NCI-H2196 (cell line): ENCODE measurements around the gene GTF3C1.

Source experiments
- DNase-seq: peaks from one replicate; lab custom pipeline; 2025; ENCODE audit not compliant: unreplicated experiment; lab: John Stamatoyannopoulos, UW

Gene GTF3C1

DNA sequence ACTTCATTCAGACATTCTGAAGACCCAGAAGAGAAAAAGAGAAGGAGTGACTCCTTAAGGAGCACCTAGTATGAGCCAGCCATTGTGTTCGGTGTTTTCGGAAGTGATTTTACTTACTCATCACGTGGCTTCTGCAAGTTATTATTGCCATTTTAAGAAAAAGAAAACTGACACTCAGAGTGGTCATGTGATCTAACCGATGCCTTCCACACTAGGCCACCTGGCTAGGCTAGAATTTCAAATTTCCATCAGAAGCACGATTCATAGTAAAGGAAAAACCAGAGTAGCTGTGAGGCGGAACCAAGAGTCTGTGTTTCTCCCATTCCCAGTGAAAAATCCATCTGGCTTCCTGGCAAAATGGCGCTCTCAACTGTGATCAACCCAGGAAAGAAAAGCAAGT is 32.0 kb downstream of the GTF3C1 start:
- DNase-seq, result no peak

DNA sequence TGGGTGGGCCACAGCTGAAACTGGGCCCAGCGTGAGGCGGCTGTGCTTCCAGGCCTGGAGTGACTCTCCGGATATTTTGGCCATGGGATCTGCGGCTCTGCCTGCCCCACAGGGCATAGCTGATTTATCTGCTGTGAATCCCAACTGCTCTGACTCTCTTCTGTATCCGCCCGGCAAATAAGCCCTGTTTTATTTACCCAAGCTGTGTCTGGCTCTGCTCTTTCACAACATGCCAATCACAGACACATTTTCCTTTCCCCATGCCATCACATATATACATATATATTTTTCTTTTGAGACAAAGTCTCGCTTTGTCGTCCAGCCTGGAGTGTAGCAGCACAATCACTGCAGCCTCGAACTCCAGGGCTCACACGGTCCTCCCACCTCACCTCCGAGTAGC is 33.3 kb downstream of the GTF3C1 start:
- no peak for DNase-seq

DNA sequence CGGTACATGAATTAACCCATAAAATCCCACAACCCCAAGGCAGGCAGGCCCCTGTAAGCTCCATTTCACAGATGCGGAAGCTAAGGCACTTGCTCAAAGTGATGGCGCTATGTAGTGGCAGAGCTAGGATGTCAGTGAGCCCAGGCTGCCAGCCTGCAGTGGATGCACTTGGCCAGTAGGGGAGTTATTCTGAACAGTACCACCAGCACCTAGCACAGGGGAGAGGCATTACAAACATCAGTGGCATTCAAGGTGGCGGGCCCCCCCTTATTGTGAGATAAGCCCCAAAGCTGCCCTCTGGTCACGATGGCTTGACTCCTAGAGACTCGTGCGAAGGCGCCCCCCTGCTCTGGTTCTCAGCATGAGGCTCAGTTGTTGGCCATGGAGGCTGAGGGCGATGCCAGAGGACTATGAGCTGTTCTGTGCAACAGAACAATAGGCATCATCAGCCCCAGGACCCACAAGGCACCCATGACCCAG is 33.8 kb downstream of the GTF3C1 start:
- peak; percentile 6 for DNase-seq

DNA sequence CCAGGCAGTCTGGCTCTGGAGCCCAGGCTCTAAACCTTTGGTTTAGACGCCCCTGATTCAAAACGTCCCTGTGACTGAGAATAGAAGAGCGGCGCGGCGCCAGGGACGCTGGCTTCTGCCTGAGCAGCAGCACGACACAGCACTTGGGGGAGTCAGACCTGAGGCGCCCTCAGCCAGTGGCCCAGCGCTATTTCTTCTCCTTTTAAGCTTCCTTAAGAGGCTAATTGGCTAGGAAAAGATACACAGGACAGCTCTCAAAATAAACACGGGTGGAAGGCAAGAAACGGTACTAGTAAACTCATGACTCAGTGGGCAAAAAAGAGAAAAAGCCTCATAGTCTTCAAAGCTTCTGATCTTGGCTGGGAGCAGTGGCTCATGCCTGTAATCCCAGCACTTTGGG is 34.9 kb downstream of the GTF3C1 start:
- no peak for DNase-seq

DNA sequence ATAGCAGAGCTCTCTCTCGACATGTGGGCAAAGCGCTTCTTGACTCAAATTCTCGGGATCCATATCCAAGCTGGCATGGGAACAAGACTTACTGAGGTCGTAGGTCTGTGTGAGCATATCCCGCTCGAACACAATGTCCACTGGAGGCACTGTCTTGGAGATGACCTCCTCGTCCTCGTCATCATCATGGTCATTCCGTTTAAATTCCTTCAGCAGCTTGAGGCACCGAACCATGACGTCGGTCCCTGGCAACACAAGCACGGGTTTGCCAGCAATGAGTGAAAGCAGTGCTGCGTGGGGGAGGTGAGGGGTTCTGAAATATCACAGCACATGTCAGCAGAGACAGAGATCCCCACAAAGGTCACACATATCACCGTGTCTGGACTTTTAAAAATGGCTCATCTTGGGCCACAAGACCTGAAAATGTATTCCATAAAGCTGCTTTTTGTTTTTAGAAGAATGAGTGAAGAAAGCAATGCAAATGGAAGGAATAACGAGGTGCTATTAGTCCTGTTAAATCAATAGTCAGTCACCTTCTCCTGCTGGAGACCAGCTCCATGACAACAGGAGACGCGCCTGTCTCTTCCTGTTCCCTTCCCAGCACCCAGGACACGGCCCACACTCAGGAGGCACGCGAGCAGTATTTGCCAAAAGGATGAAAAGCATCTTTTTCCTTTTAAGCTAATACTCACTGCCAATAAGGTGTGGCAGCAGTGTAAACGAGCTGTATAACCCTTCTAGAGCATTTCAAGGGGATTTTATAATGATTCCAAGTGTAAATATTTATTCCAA is 37.9 kb downstream of the GTF3C1 start:
- no peak for DNase-seq

DNA sequence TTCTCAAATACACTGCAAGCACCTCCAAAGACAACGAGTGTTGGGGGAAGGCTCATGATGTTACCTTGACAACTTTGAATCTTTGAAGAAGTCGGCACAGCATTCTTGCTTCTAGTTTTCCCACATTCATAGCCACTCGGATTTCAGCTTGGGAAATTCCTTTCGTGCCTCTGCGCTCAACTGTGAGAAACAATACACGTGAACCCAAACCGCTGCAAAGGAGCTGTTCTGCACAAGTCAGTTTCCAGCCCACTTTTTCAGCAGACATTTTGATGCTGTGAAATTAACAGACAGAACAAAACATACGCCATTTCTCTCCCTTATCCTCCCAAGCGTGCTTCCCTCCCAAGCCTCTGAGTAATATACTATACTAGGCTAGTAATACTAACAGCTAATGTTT is 41.2 kb downstream of the GTF3C1 start:
- DNase-seq, result no peak

DNA sequence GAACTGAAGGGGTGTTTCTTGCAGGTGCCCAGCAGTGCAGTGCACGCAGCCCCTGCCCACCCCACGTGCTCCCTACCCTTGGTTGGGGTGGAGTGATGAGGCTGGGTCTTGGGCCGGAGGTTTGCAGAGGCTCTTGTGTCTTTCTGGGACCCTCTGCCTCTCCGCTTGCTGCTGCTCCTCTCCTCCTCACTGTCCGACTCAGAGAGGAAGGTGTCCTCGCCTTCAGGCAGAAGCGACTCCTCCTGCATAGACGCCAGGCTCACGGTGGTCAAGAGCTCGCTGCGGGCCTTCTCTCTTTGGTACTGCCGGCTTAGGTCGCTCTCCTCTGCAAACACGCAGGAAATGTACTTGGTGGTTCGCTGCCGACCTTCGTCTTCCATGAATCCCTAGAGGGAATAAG is 42.9 kb downstream of the GTF3C1 start:
- DNase-seq, result no peak

DNA sequence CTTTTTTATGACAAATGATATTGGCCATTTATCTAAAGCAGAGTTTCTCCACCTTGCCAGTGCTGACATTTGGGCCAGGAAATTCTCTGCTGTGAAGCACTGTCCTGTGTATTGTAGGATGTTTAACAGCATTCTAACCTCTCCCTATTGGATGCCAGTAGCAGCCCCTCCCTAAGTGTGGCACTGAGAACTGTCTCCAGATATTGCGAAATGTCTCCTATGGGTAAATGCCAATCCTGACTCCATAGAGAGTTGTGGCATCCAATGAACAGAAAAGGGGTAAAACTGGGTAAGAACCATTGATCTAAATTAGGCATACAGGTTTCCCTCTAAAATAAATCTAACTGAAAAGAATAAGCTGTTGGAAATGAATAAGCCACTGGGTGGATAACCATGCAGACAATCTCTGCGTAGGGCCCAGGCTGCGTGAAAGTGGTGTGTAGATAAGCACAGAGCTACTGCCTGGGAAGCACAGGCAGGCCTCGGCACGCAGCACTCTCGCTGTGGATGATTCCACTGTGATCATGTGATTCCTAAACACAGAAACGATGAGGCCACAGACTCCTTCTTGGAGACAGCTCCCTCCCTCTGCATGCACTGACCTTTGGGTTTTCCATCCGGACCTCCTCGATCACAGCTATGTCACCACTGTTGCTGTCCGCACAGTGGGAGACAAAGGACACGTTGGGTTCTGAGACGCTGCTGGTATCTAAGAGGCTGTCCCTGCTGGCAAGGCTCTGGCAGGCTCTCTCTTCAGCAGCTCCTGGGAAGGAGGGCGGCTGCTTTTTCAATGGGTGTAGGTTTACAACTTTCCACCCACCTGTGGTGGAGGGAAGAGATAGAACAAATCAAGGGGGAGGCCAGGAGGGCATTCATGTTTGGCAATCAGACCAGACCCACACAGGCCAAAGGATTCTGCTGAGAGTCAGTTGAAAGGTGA is 44.1 kb downstream of the GTF3C1 start:
- DNase-seq, result no peak

DNA sequence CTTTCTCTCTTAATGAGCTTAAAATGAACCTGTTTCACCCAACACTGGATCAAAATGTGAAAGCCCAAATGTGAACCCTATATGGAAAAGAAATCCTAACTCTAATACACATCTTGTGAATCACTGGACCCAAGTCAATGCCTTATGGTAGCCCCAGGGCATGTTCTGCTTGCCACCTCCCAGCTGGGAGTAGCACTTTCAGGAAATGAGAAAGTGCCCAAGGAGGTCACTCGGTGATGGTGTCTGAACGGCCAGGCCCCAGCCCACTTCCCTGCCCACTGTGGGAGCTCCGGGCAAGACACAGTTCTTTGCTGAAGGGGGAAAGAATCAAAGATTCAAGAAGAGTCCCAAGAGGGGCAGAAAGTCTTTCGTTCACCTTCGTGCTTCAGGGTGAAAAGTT is 46.1 kb downstream of the GTF3C1 start:
- no peak for DNase-seq

DNA sequence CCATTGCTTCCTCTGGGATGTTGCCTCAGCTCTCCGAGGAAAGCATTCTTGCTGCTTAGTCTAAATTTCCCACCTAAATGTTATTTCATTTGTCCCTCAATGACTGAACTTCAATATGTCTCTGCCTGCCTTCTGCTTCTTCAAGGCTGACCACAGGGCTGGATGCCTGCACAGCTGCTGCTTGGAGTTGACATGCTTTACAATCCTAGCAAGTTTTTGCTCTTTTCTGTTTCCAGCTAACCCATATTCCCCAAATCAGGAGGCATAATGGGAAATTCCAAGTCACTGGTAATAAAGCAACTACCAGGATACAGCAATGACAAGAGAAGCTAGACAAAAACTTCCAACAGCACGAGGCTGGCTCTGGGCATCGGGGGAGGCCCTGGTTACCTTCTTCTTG is 48.9 kb downstream of the GTF3C1 start:
- DNase-seq, result no peak

DNA sequence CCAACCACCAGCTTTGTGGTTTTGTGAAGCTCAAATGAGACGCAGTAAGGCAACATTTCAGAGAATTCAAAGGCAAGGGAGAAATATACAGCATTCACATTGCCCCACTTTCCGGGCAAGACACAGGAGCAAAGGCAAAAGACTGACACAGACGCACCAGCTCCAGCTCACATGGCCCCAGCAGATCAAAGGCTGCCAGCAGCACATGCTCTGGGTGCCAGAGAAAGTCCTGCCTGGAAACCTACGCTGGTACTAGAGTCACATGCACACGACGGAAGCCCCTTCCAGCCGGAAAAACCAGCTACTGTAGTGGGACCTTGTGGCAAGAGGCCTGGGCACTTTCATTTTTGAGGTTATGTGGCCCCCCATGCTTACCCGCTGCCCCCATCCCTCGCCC is 50.1 kb downstream of the GTF3C1 start:
- no peak for DNase-seq

DNA sequence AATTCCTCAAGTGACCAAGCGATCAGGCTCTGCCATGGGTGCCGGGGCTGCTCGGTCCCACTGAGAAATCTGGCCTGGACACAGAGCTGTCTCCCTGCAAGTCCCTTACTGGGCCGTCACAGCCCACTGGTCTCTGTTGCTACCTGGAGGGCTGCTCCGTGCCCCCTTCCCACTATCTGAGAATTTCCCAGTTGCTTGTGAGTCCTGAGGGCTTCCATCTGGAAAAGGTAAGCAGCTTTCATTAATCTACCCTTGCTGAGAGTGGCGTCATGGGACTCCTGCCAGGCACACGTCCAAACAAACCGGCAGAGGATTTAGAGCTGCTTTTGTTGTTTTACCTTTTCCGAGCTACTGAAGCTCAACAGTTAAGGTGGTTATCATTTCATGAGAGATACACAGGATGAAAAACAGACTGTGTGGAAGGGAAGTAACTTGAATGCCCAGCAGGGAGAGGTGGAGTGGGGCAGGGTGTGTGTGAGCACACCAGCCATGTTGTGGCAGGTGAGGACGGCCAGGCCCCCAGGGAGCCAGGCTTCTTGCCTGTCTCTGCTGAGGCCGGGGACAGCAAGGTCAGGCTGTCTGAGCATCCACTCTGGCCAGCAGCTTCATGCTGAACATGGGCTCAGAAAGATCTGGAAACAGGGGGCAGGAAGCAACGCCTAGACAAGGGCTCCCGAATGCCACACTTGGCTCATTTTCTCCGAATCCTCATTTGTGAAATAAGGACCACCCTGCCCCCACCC is 50.6 kb downstream of the GTF3C1 start:
- no peak for DNase-seq

DNA sequence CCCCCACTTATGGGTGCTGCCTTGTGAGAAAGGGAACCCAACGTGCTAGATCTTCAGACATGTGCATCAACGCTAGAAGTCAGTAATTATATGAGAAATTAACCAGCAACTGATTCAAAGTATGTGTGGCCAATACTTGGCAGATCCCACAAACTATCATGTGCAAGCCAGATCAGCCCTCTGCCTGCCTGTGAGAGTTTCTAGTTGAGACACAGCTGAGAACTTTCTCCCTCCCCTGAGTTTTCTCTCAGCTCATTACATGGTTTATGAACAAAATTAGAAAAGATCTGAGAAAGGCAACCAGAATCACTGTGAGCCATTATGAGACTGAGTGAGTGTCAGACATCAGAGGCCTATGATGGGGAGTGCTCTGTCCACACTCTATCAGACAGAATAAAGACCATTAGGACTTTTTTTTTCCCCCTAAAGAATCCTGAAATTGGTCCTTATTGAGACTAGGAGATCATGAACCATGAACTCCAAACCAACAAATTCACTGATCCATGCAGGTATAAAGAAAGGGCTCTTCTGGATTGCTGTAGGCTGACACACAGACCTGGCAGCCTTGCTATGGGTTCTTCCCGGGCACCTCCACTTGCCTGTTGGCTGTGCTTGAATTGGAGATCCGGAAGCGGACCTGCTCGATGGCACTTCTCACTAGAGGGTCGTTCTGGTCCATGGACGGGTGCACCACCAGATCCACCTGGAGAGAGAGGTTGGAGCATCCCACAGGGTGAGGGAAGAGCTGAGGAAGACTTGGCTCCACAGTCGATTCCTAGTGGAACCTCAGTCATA is 51.5 kb downstream of the GTF3C1 start:
- DNase-seq, result no peak

DNA sequence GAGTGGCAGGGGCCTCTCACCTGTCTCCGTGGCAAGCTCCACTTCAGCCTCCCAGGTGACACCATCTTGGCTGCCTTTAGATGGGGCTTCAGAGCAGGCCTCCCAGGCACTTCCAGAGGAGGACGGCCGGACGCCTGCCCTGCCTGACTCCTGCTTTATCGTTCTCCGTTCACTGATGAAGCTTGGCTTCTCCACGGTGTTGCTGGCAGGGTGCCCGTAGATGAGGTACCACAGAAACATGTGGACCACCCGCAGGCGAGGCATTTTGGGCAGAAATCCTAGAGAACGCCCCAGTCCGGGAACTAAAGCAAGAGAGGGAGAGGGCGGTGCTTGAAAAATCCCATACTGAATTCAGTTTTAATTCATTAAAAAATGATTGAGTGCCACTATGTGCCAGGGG is 54.5 kb downstream of the GTF3C1 start:
- no peak for DNase-seq

DNA sequence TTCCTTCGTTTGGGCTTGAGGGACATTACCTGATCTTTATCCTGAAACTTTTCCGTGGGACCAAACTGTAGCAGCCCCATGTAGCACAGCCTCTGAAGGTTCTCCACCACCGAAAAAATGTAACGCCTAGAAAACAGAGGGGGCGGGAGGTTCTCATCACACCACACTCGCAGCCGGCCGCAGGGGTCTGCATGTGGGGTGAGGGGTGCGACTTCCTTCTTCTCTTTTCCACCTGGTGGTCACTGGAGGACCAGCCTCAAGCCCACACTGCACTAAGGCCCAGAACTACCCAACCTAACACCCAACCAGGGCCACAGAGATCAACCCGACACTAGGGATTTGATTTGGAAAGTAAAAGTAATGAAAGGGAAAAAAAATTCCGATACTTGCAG is 57.1 kb downstream of the GTF3C1 start:
- DNase-seq, result no peak

DNA sequence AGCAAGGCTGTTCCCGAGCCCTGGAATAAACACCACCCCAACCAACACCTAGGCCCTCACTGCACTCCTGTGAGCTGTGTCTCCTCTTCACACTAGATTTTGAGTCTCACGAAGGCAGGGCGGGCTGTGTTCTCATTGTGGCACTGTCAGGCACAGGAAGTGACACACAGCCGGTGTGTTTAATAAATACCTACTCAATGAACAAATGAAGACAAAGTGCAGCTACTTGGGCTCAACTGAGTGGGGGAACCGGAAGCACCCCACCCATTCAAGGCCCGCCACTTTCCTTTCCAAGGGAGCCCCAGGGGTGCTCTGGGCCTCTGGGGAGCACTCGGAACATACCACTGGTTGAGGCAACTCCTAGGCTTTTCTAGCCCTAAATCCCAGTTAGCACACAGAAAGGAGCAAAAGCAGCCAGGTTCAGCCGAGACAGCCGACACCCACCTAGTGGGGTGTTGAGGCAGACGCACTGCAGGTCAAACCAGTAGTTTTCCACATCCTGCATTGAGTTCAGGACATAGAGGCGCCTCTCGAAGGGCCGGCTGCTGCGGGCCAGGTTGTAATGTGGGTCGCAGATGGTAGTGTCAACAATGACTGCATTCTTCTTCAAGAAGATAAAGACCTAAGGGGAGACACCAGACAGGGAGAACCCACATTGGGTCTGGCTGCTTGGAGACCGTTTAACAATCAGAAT is 57.7 kb downstream of the GTF3C1 start:
- no peak for DNase-seq

DNA sequence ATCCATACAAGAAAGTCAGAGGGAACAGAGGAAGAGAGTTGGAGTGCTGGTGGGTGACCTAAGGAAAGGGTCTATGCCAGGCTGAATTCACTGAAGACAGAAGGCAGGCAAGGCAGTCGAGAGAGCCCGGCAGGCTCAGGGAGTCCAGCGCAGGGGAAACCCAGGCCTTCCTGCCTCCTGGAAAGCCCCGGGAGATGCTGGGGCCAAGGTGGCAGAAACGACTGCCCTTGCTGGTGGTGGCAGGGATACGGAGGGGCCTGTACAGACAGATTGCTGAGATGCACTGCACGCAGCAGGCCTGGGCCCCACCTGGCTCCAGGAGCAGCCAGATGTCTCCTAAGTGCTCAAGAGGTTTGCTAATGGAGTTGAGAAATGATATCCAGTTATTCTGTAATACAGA is 59.8 kb downstream of the GTF3C1 start:
- DNase-seq, result no peak

DNA sequence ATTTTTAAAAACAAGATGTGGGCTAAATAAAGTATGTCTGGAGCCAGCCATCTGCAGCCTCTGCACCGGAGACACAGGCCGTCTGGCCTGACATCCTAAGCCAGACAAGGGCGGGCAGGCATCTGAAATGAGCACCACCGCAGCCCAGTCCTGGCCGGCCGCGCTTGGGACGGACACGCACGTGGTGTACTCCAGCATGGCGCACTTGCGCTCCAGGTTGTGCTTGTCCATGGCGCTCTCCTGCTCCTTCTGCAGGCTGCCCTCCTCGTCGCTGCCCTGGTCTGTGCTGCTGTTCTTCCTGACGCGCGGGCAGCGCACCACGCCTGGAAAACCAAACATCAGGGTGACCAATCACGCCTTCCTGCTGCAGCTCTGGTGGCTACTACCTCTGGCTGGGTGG is 60.3 kb downstream of the GTF3C1 start:
- no peak for DNase-seq

DNA sequence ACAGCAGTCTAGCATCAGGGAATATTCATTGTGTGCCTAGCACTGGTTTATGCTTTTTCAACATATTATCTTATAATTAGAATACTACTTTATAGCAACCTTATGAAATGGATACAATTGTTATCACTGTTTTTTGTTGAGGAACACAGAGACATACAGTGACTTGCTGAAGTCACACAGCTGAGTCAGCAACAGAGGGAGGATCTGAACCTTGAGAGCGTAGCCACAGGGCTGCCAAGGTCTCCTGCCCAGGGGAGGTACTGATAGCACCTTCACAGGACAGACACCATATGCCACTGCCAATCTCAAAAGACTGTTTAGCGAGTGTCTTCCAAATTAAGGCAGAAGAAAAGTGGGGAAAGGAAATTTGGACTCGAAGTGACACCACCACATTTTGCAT is 63.0 kb downstream of the GTF3C1 start:
- no peak for DNase-seq

DNA sequence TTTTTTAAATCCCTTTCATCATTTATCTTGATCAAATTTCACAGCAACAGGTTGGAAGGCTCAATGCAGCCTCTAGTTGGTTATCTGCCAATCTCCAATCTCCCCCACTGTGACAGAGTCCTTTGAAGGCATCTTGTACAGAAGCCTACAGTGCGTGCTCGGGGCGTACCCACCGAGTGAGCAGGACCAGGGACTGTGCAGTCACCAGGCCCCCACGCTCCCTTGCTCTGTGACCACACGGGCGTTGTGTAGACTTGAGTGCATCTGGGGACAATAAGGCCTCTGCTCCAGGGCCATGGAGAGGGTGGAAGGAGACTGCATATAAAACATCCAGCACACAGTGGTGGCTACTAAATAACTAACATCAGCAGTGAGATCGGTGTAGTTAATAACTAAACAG is 63.4 kb downstream of the GTF3C1 start:
- DNase-seq, result no peak
